ENCODE data around the gene ABHD17A.

The ABHD17A gene

DNA sequence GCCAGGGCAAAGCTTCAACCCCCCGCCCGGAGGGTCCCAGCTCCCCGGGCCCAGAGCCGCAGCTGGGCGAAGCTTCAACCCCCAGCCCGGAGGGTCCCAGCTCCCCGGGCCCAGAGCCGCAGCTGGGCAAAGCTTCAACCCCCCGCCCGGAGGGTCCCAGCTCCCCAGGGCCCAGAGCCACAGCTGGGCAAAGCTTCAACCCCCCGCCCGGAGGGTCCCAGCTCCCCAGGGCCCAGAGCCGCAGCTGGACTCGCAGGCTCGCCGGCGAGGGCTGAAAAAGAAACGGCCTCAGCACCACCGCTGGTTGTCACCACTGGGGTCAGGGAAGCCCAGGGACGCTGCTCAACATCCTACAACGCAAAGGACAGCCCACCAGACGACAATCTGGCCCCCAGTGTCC is 42.2 kb downstream of the ABHD17A start (continued):
- TF ChIP-seq SNAI2 (CRISPR knock-in tag; IDR thresholded peaks at IDR 0.05) (no peak), PPARA (CRISPR knock-in tag; IDR thresholded peaks at IDR 0.05; ENCODE audit: borderline replicate concordance) (no peak)

- no peak for TF ChIP-seq GLIS3 (CRISPR knock-in tag; IDR thresholded peaks at IDR 0.05)
- TF ChIP-seq ZNF8 (CRISPR knock-in tag; IDR thresholded peaks at IDR 0.05), result no peak
- no peak for ATAC-seq
Measured at GRCh38 chr19:1841209-1841924, 43.9 kb downstream of the ABHD17A start.

DNA sequence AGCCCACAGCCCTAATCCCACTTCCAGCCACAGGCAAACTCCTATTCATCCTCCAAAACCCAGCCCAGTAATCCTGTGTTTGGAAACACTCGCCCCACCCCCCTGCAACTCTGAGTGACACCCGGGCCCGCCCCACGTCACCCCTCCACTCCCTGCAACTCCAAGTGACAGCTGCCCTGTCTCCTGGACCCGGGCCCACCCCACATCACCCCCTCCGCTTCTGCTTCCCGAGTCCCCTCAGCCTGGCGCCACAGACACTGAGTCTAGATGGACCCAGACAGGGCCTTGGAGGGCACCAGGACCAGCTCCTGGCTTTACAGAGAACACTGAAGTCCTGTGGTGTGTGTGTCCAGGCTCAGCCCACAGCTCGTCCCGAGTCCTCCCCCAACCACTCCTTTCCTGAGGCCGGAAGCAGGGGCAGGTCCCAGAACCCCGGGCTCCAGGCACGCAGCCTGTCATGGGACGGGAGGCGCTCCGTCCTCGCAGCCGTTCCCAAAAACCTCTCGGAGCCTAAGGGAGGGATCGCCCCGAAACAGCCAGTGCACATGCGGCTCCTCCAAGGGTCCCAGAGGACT is 44.7 kb downstream of the ABHD17A start:
- peak; percentile 95 for TF ChIP-seq ZFP3 (CRISPR knock-in tag; IDR thresholded peaks at IDR 0.05)
- no peak for TF ChIP-seq ZNF8 (CRISPR knock-in tag; IDR thresholded peaks at IDR 0.05)
- ATAC-seq, result no peak

DNA sequence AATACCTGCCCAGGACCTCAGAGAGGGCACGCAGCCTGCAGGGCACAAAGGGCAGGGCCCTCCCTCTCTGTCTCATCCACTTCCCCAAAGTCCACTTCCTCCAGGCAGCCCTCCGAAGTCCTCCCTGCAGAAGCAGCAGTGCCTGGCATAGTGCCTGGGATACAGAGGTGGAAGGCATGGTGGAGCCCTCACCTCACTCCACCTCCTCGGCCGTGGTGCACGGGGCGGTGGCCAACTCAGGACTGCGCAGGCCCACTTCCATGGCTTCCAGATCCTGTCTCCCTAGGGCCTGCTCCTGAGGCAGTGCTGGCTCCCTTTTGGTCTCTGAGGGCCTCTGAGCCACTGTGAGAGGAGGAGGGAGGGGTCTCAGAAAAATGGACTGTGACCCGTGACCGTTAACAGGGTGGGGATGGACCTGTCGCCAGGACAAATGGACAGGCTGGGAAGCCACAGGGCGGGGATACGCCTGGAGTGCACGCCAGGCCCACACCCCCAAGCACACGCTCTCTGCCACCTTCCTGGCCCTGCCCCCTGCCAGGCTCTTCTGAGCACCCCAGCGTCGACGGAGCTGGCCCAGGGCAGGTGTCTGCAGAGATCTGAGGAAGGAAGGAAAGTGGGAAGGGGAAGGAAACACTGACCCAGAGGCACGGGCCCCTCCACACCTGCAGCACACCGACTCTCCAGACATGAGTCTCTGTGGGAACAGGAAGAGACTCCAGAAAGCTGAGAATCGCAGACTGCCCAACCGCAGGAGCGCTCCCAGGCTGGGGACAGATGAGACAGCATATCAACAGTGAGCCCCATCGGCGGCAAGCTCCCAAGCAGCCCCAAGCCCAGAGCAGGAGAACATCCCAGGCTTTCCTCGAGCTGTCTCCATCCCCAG is 45.4 kb downstream of the ABHD17A start:
- no peak for TF ChIP-seq ISL1 (CRISPR knock-in tag; IDR thresholded peaks at IDR 0.05)
- no peak for TF ChIP-seq ESRRG (CRISPR knock-in tag; IDR thresholded peaks at IDR 0.05)
- TF ChIP-seq PATZ1 (CRISPR knock-in tag; IDR thresholded peaks at IDR 0.05; ENCODE audit: borderline replicate concordance), result no peak
- TF ChIP-seq, protein P1, sequence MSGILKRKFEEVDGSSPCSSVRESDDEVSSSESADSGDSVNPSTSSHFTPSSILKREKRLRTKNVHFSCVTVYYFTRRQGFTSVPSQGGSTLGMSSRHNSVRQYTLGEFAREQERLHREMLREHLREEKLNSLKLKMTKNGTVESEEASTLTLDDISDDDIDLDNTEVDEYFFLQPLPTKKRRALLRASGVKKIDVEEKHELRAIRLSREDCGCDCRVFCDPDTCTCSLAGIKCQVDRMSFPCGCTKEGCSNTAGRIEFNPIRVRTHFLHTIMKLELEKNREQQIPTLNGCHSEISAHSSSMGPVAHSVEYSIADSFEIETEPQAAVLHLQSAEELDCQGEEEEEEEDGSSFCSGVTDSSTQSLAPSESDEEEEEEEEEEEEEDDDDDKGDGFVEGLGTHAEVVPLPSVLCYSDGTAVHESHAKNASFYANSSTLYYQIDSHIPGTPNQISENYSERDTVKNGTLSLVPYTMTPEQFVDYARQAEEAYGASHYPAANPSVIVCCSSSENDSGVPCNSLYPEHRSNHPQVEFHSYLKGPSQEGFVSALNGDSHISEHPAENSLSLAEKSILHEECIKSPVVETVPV (CRISPR knock-in tag; IDR thresholded peaks at IDR 0.05), result no peak
- no peak for TF ChIP-seq GLIS3 (CRISPR knock-in tag; IDR thresholded peaks at IDR 0.05)
- no peak for ATAC-seq

GRCh38 chr19:1837625-1838105 is 47.6 kb downstream of the ABHD17A start:
- ATAC-seq, result peak; percentile 80
- TF ChIP-seq ZFP30 (CRISPR knock-in tag; IDR thresholded peaks at IDR 0.05) (no peak), PPARA (CRISPR knock-in tag; IDR thresholded peaks at IDR 0.05; ENCODE audit: borderline replicate concordance) (no peak)
- TF ChIP-seq, protein P2, sequence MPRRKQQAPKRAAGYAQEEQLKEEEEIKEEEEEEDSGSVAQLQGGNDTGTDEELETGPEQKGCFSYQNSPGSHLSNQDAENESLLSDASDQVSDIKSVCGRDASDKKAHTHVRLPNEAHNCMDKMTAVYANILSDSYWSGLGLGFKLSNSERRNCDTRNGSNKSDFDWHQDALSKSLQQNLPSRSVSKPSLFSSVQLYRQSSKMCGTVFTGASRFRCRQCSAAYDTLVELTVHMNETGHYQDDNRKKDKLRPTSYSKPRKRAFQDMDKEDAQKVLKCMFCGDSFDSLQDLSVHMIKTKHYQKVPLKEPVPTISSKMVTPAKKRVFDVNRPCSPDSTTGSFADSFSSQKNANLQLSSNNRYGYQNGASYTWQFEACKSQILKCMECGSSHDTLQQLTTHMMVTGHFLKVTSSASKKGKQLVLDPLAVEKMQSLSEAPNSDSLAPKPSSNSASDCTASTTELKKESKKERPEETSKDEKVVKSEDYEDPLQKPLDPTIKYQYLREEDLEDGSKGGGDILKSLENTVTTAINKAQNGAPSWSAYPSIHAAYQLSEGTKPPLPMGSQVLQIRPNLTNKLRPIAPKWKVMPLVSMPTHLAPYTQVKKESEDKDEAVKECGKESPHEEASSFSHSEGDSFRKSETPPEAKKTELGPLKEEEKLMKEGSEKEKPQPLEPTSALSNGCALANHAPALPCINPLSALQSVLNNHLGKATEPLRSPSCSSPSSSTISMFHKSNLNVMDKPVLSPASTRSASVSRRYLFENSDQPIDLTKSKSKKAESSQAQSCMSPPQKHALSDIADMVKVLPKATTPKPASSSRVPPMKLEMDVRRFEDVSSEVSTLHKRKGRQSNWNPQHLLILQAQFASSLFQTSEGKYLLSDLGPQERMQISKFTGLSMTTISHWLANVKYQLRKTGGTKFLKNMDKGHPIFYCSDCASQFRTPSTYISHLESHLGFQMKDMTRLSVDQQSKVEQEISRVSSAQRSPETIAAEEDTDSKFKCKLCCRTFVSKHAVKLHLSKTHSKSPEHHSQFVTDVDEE (CRISPR knock-in tag; IDR thresholded peaks at IDR 0.05), result no peak

DNA sequence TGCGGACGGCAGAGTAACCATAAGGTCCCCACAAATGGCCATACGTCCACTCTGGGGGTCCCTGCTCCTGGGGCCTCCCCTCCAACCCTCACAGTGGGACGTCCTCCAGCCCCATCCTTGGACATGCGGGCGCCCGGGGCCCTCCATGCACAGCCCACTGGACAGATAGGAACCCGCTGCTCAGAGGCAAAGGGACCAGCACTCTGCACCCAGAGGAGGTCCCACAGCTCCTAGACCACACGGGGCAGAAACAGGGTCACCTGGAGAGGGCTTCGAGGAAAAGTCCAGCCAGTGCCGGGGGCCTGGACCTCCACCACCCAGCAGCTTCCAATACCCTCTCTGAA is 48.1 kb downstream of the ABHD17A start:
- ATAC-seq, result no peak
- TF ChIP-seq OSR1 (CRISPR knock-in tag; IDR thresholded peaks at IDR 0.05) (no peak), PPARA (CRISPR knock-in tag; IDR thresholded peaks at IDR 0.05; ENCODE audit: borderline replicate concordance) (no peak), ESRRG (CRISPR knock-in tag; IDR thresholded peaks at IDR 0.05) (no peak), TCF4 (CRISPR knock-in tag; IDR thresholded peaks at IDR 0.05; ENCODE audit: borderline replicate concordance) (no peak), ZFP3 (CRISPR knock-in tag; IDR thresholded peaks at IDR 0.05) (no peak)
- TF ChIP-seq, protein P3, sequence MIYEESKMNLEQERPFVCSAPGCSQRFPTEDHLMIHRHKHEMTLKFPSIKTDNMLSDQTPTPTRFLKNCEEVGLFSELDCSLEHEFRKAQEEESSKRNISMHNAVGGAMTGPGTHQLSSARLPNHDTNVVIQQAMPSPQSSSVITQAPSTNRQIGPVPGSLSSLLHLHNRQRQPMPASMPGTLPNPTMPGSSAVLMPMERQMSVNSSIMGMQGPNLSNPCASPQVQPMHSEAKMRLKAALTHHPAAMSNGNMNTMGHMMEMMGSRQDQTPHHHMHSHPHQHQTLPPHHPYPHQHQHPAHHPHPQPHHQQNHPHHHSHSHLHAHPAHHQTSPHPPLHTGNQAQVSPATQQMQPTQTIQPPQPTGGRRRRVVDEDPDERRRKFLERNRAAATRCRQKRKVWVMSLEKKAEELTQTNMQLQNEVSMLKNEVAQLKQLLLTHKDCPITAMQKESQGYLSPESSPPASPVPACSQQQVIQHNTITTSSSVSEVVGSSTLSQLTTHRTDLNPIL (CRISPR knock-in tag; IDR thresholded peaks at IDR 0.05; ENCODE audit: low read depth), result no peak
- TF ChIP-seq, protein P1 (CRISPR knock-in tag; IDR thresholded peaks at IDR 0.05), result no peak
